ENCODE results near the gene SAMD8.
A peak's percentile ranks its signal among the peaks of the same experiment; 100 is the strongest.
"Not testable (repeated sequence)": the region's sequence is repeated elsewhere in the genome, so short reads cannot be mapped to it uniquely, and the experiment has no call there.

SAMD8 gene

GRCh38 chr10:75110006-75110632 lies 1.3 kb upstream of the SAMD8 start:
- ATAC-seq, result no peak
- Mint-ChIP-seq H3K9me3 (no peaks in the 10 kb centered on the region), H3K4me1 (peaks cover 49% of the 10 kb centered on the region), H3K27ac (peak overlapping the region; percentile 95), H3K36me3 (peaks cover 7% of the 10 kb centered on the region), H3K4me3 (peak overlapping the region; percentile 93)
- DNase-seq (ENCODE audit: low spot score in 2 of 2), result no peak

- Mint-ChIP-seq H3K4me1 (peaks cover 55% of the 10 kb centered on the region), H3K27ac (peak overlapping the region; percentile 95), H3K9me3 (no peaks in the 10 kb centered on the region), H3K36me3 (peaks cover 7% of the 10 kb centered on the region), H3K4me3 (peak overlapping the region; percentile 93)
- ATAC-seq (peak; percentile 53), DNase-seq (ENCODE audit: low spot score in 2 of 2) (peak in 1 of 2 donors; percentile 77)
These were observed 637 bp downstream of the SAMD8 start for GRCh38 chr10:75111907-75112679.

GRCh38 chr10:75115137-75115536 lies 3.7 kb downstream of the SAMD8 start:
- peaks cover 7% of the 10 kb centered on the region for H3K36me3 Mint-ChIP-seq
- H3K9me3 Mint-ChIP-seq, result no peaks in the 10 kb centered on the region
- ATAC-seq, result no peak
- H3K4me3 Mint-ChIP-seq, result no peak overlapping the region
- DNase-seq (ENCODE audit: low spot score in 2 of 2), result peak in 1 of 2 donors; percentile 29
- H3K4me1 Mint-ChIP-seq, result peaks cover 45% of the 10 kb centered on the region
- H3K27ac Mint-ChIP-seq, result peak overlapping the region; percentile 50

GRCh38 chr10:75116941-75117775 lies 5.7 kb downstream of the SAMD8 start:
- H3K9me3 Mint-ChIP-seq, ATAC-seq, H3K27ac Mint-ChIP-seq, H3K36me3 Mint-ChIP-seq, H3K4me3 Mint-ChIP-seq: not testable (repeated sequence)
- peaks cover 35% of the 10 kb centered on the region for H3K4me1 Mint-ChIP-seq
- DNase-seq (ENCODE audit: low spot score in 2 of 2), result peak in 1 of 2 donors; percentile 39

GRCh38 chr10:75117995-75118394 lies 6.5 kb downstream of the SAMD8 start:
- DNase-seq (ENCODE audit: low spot score in 2 of 2) (no peak), ATAC-seq (peak; percentile 31)
- Mint-ChIP-seq H3K4me1 (peaks cover 26% of the 10 kb centered on the region), H3K4me3 (no peak overlapping the region), H3K27ac (no peak overlapping the region), H3K9me3 (no peaks in the 10 kb centered on the region), H3K36me3 (no peaks in the 10 kb centered on the region)

GRCh38 chr10:75119444-75120066 lies 8.1 kb downstream of the SAMD8 start:
- H3K4me1 Mint-ChIP-seq, result peaks cover 18% of the 10 kb centered on the region
- H3K9me3 Mint-ChIP-seq; DNase-seq (ENCODE audit: low spot score in 2 of 2); ATAC-seq; H3K27ac Mint-ChIP-seq; H3K4me3 Mint-ChIP-seq: not testable (repeated sequence)
- H3K36me3 Mint-ChIP-seq, result peaks cover 13% of the 10 kb centered on the region

GRCh38 chr10:75121322-75121721 lies 9.9 kb downstream of the SAMD8 start:
- ATAC-seq (no peak), DNase-seq (ENCODE audit: low spot score in 2 of 2) (no peak)
- Mint-ChIP-seq H3K9me3 (no peaks in the 10 kb centered on the region), H3K4me1 (peaks cover 13% of the 10 kb centered on the region), H3K27ac (peak overlapping the region; percentile 23), H3K4me3 (no peak overlapping the region), H3K36me3 (peaks cover 31% of the 10 kb centered on the region)

GRCh38 chr10:75122505-75122904 lies 11.0 kb downstream of the SAMD8 start:
- no peak overlapping the region for H3K4me3 Mint-ChIP-seq
- ATAC-seq (no peak), DNase-seq (ENCODE audit: low spot score in 2 of 2) (no peak)
- H3K9me3 Mint-ChIP-seq, result no peaks in the 10 kb centered on the region
- peaks cover 13% of the 10 kb centered on the region for H3K4me1 Mint-ChIP-seq
- no peak overlapping the region for H3K27ac Mint-ChIP-seq
- peaks cover 39% of the 10 kb centered on the region for H3K36me3 Mint-ChIP-seq

GRCh38 chr10:75123088-75123682 lies 11.7 kb downstream of the SAMD8 start:
- Mint-ChIP-seq H3K4me3 (no peak overlapping the region), H3K4me1 (peaks cover 7% of the 10 kb centered on the region), H3K36me3 (peaks cover 44% of the 10 kb centered on the region), H3K27ac (peak overlapping the region; percentile 8), H3K9me3 (no peaks in the 10 kb centered on the region)
- DNase-seq (ENCODE audit: low spot score in 2 of 2) (no peak), ATAC-seq (no peak)

- Mint-ChIP-seq H3K4me3 (no peak overlapping the region), H3K27ac (no peak overlapping the region), H3K36me3 (peaks cover 45% of the 10 kb centered on the region), H3K4me1 (peaks cover 12% of the 10 kb centered on the region), H3K9me3 (no peaks in the 10 kb centered on the region)
- no peak for DNase-seq (ENCODE audit: low spot score in 2 of 2)
- no peak for ATAC-seq
These were observed 14.8 kb downstream of the SAMD8 start for GRCh38 chr10:75126277-75126676.

- no peaks in the 10 kb centered on the region for H3K9me3 Mint-ChIP-seq
- DNase-seq (ENCODE audit: low spot score in 2 of 2) (no peak), ATAC-seq (no peak)
- peaks cover 12% of the 10 kb centered on the region for H3K4me1 Mint-ChIP-seq
- no peak overlapping the region for H3K4me3 Mint-ChIP-seq
- peaks cover 45% of the 10 kb centered on the region for H3K36me3 Mint-ChIP-seq
- no peak overlapping the region for H3K27ac Mint-ChIP-seq
These were observed 16.0 kb downstream of the SAMD8 start for GRCh38 chr10:75127471-75127870.

- DNase-seq (ENCODE audit: low spot score in 2 of 2); H3K9me3 Mint-ChIP-seq; H3K4me3 Mint-ChIP-seq; H3K27ac Mint-ChIP-seq; ATAC-seq: not testable (repeated sequence)
- peaks cover 20% of the 10 kb centered on the region for H3K4me1 Mint-ChIP-seq
- H3K36me3 Mint-ChIP-seq, result peaks cover 38% of the 10 kb centered on the region
These were observed 17.5 kb downstream of the SAMD8 start for GRCh38 chr10:75128985-75129384.

- DNase-seq (ENCODE audit: low spot score in 2 of 2), result no peak
- no peaks in the 10 kb centered on the region for H3K9me3 Mint-ChIP-seq
- H3K4me1 Mint-ChIP-seq, result peaks cover 21% of the 10 kb centered on the region
- no peak overlapping the region for H3K4me3 Mint-ChIP-seq
- ATAC-seq, result no peak
- peaks cover 32% of the 10 kb centered on the region for H3K36me3 Mint-ChIP-seq
- no peak overlapping the region for H3K27ac Mint-ChIP-seq
These were observed 18.1 kb downstream of the SAMD8 start for GRCh38 chr10:75129537-75129936.

- peak overlapping the region; percentile 34 for H3K27ac Mint-ChIP-seq
- peaks cover 38% of the 10 kb centered on the region for H3K4me1 Mint-ChIP-seq
- DNase-seq (ENCODE audit: low spot score in 2 of 2); H3K36me3 Mint-ChIP-seq; H3K9me3 Mint-ChIP-seq; H3K4me3 Mint-ChIP-seq; ATAC-seq: not testable (repeated sequence)
These were observed 22.2 kb downstream of the SAMD8 start for GRCh38 chr10:75133701-75134100.

- Mint-ChIP-seq H3K4me3 (no peak overlapping the region), H3K27ac (no peak overlapping the region), H3K36me3 (no peaks in the 10 kb centered on the region), H3K9me3 (no peaks in the 10 kb centered on the region), H3K4me1 (peaks cover 42% of the 10 kb centered on the region)
- DNase-seq (ENCODE audit: low spot score in 2 of 2), result no peak
- ATAC-seq, result peak; percentile 34
These were observed 24.9 kb downstream of the SAMD8 start for GRCh38 chr10:75136346-75136745.
